ENCODE data around the gene CWC15.

DNA sequence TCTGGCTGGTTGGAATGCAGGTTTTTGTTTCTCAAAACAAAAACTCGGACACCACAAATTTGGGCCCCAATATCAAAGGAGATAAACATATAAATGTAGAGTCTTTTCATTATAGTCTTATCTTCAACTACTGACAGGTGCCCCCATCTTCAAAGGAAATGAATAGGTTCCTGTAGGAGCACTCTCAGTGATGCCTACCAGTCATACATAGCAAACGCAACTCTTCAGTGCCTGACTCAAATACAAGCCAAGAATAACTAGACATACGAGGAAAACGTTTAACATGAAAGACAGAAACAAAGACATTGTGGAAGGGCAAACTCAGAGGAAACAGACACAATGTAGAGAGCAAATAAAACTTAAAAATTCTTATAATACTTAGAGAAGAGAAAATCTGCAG, 14.0 kb upstream of the CWC15 start:
- TF ChIP-seq, protein P1, sequence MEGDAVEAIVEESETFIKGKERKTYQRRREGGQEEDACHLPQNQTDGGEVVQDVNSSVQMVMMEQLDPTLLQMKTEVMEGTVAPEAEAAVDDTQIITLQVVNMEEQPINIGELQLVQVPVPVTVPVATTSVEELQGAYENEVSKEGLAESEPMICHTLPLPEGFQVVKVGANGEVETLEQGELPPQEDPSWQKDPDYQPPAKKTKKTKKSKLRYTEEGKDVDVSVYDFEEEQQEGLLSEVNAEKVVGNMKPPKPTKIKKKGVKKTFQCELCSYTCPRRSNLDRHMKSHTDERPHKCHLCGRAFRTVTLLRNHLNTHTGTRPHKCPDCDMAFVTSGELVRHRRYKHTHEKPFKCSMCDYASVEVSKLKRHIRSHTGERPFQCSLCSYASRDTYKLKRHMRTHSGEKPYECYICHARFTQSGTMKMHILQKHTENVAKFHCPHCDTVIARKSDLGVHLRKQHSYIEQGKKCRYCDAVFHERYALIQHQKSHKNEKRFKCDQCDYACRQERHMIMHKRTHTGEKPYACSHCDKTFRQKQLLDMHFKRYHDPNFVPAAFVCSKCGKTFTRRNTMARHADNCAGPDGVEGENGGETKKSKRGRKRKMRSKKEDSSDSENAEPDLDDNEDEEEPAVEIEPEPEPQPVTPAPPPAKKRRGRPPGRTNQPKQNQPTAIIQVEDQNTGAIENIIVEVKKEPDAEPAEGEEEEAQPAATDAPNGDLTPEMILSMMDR (IDR thresholded peaks at IDR 0.05): no peak
- no peak for TF ChIP-seq ZFX (IDR thresholded peaks at IDR 0.05; ENCODE audit: borderline replicate concordance)

Measured in 22Rv1 (cell line).